Activated CD4-positive, alpha-beta T cell treated with anti-CD3 and anti-CD28 coated beads, Interleukin-2, amount 10 ng/mL, durations not matched to agents 24 days and 14 days (primary cell): ENCODE data around the gene NUP205. TPM values are rescaled to one million over a fixed set of nuclear protein-coding genes. Genes with fewer than 3 reads are reported as not detected.

Experiments used
- DNase-seq: peaks from one replicate; pipeline ENCODE4 v3.0.0; 2022
- H3K27ac Mint-ChIP-seq: one replicate; pipeline ENCODE4 v1.8.0; 2022; ENCODE audit warnings: mild to moderate bottlenecking, mixed read lengths
- H3K27me3 Mint-ChIP-seq: one replicate; pipeline ENCODE4 v1.8.0; 2022; ENCODE audit warnings: mixed read lengths
- H3K36me3 Mint-ChIP-seq: one replicate; pipeline ENCODE4 v1.8.0; 2022; ENCODE audit warnings: low read depth, mild to moderate bottlenecking, mixed read lengths
- H3K4me1 Mint-ChIP-seq: one replicate; pipeline ENCODE4 v1.8.0; 2021; ENCODE audit warnings: mixed read lengths
- H3K4me3 Mint-ChIP-seq: one replicate; pipeline ENCODE4 v1.8.0; 2022; ENCODE audit warnings: mild to moderate bottlenecking, moderate library complexity, mixed read lengths
- H3K9me3 Mint-ChIP-seq: one replicate; pipeline ENCODE4 v1.8.0; 2021; ENCODE audit warnings: mixed read lengths
- intact Hi-C: fragments of 100-400 bp; cut with micrococcal nuclease; formaldehyde crosslinking; loops from one replicate; pipeline ENCODE4 v1.15.1; 2023
- total RNA-seq: library from RNA; stranded (reverse); gene quantifications from 2 replicates; pipeline ENCODE4 v1.2.3, GENCODE V29; 2022

The NUP205 gene, protein sequence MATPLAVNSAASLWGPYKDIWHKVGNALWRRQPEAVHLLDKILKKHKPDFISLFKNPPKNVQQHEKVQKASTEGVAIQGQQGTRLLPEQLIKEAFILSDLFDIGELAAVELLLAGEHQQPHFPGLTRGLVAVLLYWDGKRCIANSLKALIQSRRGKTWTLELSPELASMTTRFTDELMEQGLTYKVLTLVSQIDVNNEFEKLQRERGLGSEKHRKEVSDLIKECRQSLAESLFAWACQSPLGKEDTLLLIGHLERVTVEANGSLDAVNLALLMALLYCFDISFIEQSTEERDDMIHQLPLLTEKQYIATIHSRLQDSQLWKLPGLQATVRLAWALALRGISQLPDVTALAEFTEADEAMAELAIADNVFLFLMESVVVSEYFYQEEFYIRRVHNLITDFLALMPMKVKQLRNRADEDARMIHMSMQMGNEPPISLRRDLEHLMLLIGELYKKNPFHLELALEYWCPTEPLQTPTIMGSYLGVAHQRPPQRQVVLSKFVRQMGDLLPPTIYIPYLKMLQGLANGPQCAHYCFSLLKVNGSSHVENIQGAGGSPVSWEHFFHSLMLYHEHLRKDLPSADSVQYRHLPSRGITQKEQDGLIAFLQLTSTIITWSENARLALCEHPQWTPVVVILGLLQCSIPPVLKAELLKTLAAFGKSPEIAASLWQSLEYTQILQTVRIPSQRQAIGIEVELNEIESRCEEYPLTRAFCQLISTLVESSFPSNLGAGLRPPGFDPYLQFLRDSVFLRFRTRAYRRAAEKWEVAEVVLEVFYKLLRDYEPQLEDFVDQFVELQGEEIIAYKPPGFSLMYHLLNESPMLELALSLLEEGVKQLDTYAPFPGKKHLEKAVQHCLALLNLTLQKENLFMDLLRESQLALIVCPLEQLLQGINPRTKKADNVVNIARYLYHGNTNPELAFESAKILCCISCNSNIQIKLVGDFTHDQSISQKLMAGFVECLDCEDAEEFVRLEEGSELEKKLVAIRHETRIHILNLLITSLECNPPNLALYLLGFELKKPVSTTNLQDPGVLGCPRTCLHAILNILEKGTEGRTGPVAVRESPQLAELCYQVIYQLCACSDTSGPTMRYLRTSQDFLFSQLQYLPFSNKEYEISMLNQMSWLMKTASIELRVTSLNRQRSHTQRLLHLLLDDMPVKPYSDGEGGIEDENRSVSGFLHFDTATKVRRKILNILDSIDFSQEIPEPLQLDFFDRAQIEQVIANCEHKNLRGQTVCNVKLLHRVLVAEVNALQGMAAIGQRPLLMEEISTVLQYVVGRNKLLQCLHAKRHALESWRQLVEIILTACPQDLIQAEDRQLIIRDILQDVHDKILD (N-terminal part only)
- 129 and 130 TPM in 2 replicates for total RNA-seq

DNA sequence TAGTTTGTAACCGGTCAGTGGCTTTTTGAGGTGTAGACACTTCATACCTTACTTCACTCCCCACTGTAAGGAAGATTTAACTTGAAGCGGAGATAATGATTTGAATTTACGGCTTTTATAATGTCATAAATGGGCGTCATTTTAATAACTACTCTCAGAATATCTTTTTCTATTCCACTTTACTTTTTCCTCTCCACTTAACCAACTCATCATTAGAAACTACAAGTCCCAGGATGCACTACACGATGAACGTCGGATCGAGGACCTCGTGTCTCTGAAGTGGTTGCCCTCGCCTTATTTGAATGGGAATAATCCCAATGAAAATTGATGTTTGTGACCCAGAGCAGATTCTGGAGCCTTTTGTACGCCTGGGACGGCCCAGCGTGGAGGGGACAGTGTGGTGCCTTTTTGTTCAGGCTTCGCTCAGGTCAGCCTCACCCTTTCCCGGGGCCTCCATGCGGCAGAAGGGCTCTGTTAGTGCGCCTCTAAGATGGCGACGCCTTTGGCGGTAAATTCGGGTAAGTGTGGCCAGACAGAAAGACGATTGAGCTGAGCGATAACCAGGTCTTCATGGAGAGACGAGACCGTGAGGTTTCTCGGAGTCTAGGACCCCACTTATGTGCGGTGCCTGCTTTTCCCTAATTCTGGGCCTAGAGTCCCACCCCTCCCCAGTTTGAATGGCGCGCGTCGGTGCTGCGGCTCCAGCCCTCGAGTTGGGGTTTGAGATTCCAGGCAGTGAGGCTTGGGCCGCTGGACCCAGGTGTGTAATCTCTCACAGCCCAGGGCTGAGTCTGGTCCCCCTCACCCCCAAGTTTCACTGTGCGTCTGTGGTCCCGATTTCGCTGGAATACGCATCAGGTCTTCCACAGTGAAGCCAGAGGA, at the start of gene NUP205:
Gene NUP205 (plus strand): TSS at position 463 of the 882 bp plus-strand sequence. CDS start 28 bp downstream, at position 491.
- Mint-ChIP-seq H3K27ac (peak within 1 kb of the TSS; percentile 40), H3K36me3 (peaks cover 12% of the 10 kb centered on the region), H3K4me1 (peaks cover 12% of the 10 kb centered on the region), H3K4me3 (peak within 1 kb of the TSS; percentile 31), H3K27me3 (peaks cover 2% of the 10 kb centered on the region), H3K9me3 (no peaks in the 10 kb centered on the region)
- intact Hi-C loops = loop anchor here (1.0 to 5.0 kb wide), 9 partner anchors 47 to 1100 kb away; partner anchors contain the start of genes AKR1B1, BPGM, CNOT4 and CYREN
- peak; percentile 93 for DNase-seq

DNA sequence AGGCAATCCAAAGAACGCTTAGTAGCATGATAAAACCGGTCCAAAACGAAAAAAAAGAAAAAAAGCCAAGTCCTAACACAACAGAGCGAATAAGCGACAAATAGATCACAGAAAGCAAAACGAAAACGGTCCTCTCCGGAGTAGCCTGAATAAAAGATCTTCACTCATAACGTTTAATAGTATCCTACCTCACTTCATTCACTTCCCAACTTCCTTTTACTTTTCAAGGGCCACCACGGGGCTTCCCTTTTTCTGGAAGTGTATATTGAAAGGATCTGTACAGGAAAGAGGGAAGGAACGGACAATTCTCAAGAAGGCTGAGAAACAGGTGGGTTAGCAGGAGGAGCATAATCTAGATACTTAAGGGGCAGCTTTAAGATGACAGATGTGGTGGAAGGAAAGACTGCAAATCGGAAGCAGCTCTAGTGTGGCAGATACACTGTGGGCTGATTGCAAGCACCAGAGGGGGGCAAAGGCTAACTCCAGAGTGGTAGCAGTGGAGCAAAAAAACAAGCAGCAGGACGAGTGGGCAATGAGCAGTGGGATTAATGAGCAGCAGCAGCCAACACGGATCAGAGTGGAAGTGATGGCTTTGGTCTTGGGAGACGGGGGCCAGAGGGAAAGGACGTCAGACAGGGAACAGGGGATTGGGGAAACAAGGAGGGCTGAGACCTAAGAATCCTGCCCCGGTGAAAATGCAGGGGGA, 48.7 kb upstream of the NUP205 start:
- H3K4me1 Mint-ChIP-seq = peaks cover 13% of the 10 kb centered on the region
- no peaks in the 10 kb centered on the region for H3K27me3 Mint-ChIP-seq
- intact Hi-C loops = no loop called here
- no peaks in the 10 kb centered on the region for H3K9me3 Mint-ChIP-seq
- DNase-seq = peak; percentile 78
- H3K4me3 Mint-ChIP-seq = no peak overlapping the region
- H3K36me3 Mint-ChIP-seq = peaks cover 5% of the 10 kb centered on the region
- H3K27ac Mint-ChIP-seq = no peak overlapping the region

DNA sequence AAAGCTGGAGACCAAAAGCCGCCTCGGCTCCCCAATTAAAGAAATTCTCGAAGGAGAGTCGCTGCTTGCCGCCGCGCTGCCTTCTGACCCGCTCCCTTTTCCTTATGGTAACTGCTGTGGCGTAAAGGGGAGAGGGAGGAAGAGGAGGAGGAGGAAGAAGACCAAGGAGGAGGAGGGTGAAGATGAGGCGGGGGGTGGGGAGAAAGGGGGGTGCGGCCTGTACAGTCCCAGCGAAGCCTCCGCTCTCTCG, 48.2 kb upstream of the NUP205 start:
- Mint-ChIP-seq H3K4me1 (peaks cover 13% of the 10 kb centered on the region), H3K4me3 (no peak overlapping the region), H3K36me3 (peaks cover 5% of the 10 kb centered on the region), H3K9me3 (no peaks in the 10 kb centered on the region), H3K27ac (no peak overlapping the region), H3K27me3 (no peaks in the 10 kb centered on the region)
- intact Hi-C loops = no loop called here
- DNase-seq = no peak

DNA sequence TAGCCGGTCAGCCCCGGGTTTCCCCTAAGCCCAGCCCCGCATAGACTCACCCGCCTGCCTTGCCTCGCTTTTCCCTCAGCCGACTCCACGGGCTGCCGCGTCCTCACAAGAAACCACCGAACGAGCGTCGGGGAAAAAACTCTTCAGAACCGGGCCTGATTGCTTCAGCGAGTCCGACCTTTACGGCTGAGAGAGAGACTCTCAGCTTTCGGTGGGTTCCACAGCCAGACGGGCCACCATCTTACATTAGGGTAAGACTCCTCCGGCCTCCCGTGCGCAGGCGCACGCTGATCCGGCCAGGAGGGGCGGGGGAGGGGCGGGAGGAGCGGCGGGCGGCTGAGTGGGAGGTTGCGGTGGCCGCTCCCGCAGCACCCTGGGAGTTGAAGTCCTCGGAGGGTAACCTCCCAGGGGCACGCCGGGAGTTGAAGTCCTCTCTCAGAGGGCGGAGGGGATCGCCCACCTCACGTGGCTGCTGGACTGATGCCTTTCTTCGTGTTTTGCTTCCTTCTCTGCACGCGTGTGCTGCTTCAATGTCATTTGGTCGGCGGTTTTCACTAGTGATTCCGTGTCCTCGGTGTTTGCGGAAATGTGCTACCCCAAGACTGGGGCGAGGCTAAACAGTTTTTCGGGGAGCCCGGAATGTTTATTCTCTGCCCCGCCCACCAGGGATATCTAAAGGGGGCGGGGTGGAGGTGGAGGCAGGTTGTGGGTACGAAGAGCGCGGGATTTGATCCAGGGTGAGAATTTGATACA, 47.7 kb upstream of the NUP205 start, which contains the start of gene CNOT4:
Gene CNOT4 (minus strand): TSS at position 264 of the 753 bp plus-strand sequence. CDS start 71,771 bp downstream, outside the sequence.
- no peak within 1 kb of the TSS for H3K4me3 Mint-ChIP-seq
- intact Hi-C loops = loop anchor here (1.0 to 5.0 kb wide), 8 partner anchors 47 to 863 kb away; partner anchors contain the start of genes BPGM, CYREN, MTPN and NUP205
- H3K4me1 Mint-ChIP-seq = peaks cover 13% of the 10 kb centered on the region
- no peak within 1 kb of the TSS for H3K27ac Mint-ChIP-seq
- H3K9me3 Mint-ChIP-seq = no peaks in the 10 kb centered on the region
- DNase-seq = peak; percentile 97
- peaks cover 4% of the 10 kb centered on the region for H3K36me3 Mint-ChIP-seq
- H3K27me3 Mint-ChIP-seq = no peaks in the 10 kb centered on the region

DNA sequence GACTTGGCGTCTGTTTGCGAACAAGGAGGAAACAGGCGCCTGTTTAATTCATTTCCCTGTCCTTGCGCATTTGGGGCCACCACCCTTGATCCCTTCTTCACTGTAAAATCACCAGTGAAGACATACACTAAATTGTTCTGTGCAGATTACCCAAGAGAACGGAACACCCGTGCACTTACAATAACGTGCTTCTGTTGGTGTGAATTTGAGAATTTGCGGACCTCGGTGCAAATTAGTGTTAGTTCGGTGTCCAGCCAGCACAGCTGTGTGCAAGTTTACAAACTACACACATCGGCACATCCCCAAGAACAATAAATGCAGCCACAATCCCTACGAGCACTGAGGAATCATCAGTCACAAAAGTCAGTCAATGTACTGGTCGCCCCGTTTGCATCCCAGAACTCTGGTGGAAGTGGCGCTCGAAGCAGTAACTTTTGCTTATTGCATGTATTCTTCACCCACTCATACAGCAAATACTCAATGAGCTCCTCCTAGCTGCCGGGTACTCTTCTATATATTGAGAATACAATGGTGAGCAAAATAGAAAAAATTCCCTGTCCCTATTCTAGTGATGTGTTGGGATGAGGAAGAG, 47.0 kb upstream of the NUP205 start:
- H3K27ac Mint-ChIP-seq = no peak overlapping the region
- intact Hi-C loops = loop anchor here (1.0 to 5.0 kb wide), 8 partner anchors 47 to 863 kb away; partner anchors contain the start of genes BPGM, CYREN, MTPN and NUP205
- peaks cover 4% of the 10 kb centered on the region for H3K36me3 Mint-ChIP-seq
- H3K4me1 Mint-ChIP-seq = peaks cover 13% of the 10 kb centered on the region
- DNase-seq = no peak
- H3K4me3 Mint-ChIP-seq = no peak overlapping the region
- no peaks in the 10 kb centered on the region for H3K27me3 Mint-ChIP-seq
- no peaks in the 10 kb centered on the region for H3K9me3 Mint-ChIP-seq

DNA sequence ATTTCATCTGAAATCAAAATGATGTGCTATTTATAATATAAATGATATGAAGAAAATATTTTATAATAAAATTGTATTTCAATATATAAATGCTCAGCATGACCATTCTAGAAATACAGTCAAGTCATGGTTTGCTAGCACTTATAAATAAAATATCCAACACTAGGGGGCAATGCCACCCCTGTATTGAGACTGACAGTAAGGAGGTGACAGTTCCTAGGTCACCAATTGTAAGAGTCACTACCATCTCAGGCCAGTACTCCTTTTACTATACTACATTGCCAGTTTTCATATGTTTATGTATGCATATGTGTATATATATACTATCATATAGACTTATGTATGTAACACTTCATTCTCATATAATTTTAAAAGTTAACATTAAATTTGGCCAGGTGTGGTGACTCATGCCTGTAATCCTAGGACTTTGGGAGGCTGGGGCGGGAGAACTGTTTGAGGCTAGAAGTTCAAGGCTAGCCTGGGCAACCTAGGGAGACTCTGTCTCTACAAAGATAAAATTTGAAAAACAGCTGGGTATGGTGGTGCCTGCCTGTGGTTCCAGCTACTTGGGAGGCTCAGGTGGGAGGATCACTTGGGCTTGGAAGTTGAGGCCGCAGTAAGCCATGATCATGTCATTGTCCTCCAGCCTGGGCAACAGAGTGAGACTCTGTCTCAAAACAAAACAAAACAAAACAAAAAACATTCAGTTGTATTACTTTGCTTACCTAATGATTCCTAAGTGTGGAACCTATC, 45.4 kb upstream of the NUP205 start:
- Mint-ChIP-seq H3K27me3 (no peaks in the 10 kb centered on the region), H3K4me1 (peaks cover 9% of the 10 kb centered on the region), H3K36me3 (peaks cover 4% of the 10 kb centered on the region), H3K27ac (no peak overlapping the region), H3K4me3 (no peak overlapping the region), H3K9me3 (no peaks in the 10 kb centered on the region)
- DNase-seq = peak; percentile 81
- intact Hi-C loops = loop anchor here (2.0 to 5.0 kb wide), 3 partner anchors 100 to 865 kb away; partner anchors contain the start of gene BPGM

DNA sequence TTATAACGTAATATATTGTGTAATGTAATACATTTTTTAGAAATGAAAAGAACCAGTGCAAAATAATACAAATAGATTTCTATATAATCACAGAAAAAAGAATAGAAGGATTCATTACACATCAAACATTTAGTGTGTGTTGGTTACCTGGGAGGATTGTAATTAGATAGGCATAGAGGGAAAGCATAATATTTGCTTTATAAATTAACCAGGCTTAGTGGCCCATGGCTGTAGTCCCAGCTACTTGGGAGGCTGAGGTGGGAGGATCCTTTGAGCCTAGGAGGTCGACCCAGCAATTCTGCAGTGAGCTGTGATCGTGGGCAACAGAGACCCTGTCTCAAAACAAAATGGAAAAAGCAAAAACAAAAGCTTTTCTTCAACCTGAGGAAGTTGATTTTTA, 42.9 kb upstream of the NUP205 start:
- DNase-seq = no peak
- no peaks in the 10 kb centered on the region for H3K4me1 Mint-ChIP-seq
- H3K4me3 Mint-ChIP-seq = no peak overlapping the region
- intact Hi-C loops = loop anchor here (5.0 kb wide), 2 partner anchors 103 to 868 kb away; partner anchors contain the start of gene BPGM
- H3K27me3 Mint-ChIP-seq = no peaks in the 10 kb centered on the region
- H3K36me3 Mint-ChIP-seq = no peaks in the 10 kb centered on the region
- H3K9me3 Mint-ChIP-seq = no peaks in the 10 kb centered on the region
- H3K27ac Mint-ChIP-seq = no peak overlapping the region

DNA sequence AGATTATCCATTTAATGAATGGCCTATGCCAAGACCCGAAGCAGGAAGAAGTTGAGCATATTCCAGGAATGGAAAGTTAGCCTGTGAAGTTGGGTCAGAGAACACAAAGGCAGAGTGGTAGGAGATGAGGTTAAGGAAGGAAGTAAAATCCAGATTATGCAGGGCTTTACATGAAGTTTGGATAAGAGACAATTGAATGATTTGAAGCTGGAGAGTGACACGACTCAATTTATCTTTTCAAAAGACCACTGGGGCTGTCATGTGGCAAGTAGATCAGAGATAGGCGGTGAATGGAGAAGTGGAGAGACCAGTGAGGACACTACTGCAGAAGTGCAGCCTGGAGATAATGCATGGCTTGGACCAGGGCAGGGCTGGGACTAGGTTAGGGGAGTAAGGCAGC, 40.7 kb upstream of the NUP205 start:
- no peaks in the 10 kb centered on the region for H3K36me3 Mint-ChIP-seq
- intact Hi-C loops = no loop called here
- H3K4me1 Mint-ChIP-seq = no peaks in the 10 kb centered on the region

DNA sequence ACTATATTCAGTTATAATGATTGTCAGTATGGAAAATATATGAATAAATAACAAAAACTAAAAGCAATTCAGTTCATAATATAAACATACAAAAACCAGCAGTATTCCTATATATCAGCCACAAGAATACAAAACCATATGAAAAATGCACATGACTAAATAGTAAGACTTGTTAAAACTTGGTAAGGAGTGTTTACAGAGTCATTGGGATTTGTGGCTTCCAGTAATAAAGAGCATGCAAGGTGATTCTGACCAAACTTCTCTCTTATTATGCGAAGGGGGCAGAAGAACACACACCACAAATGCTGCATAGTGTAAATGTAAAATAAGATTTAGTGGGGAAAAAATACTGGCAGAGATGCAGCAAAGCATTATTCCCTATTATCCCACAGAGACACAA, 39.0 kb upstream of the NUP205 start:
- H3K4me1 Mint-ChIP-seq = no peaks in the 10 kb centered on the region
- intact Hi-C loops = no loop called here
- no peak overlapping the region for H3K4me3 Mint-ChIP-seq
- no peak for DNase-seq
- H3K27me3 Mint-ChIP-seq = no peaks in the 10 kb centered on the region
- H3K9me3 Mint-ChIP-seq = no peaks in the 10 kb centered on the region
- no peak overlapping the region for H3K27ac Mint-ChIP-seq
- no peaks in the 10 kb centered on the region for H3K36me3 Mint-ChIP-seq

More for the DNA sequence above, 40.7 kb upstream of the NUP205 start:
- no peaks in the 10 kb centered on the region for H3K27me3 Mint-ChIP-seq
- H3K4me3 Mint-ChIP-seq = no peak overlapping the region
- no peaks in the 10 kb centered on the region for H3K9me3 Mint-ChIP-seq
- no peak overlapping the region for H3K27ac Mint-ChIP-seq
- DNase-seq = no peak

DNA sequence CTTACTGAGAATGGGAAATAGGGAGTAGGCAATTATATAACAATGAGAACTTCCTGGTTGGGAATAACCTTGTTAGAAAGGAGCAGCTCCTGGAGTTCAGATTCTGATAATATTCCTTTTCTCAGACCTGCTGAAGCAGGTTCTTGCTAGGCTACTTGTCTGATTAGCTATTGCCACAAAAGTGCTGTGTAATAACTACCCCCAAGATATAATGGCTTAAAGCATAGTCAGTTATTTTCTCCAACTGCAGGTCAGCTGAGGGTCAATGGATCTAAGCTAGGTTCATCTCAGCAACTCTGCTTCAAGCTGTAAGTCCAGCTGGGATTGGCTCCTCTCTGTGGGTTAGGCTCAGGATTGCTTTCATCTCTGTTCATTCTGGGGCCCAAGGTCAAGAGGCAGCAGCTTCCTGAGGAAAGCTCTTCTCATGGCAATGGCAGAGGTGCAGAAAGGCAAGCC, 38.5 kb upstream of the NUP205 start:
- H3K4me3 Mint-ChIP-seq = no peak overlapping the region
- intact Hi-C loops = no loop called here
- no peak for DNase-seq
- H3K27me3 Mint-ChIP-seq = no peaks in the 10 kb centered on the region
- no peak overlapping the region for H3K27ac Mint-ChIP-seq
- H3K4me1 Mint-ChIP-seq = no peaks in the 10 kb centered on the region
- no peaks in the 10 kb centered on the region for H3K9me3 Mint-ChIP-seq
- no peaks in the 10 kb centered on the region for H3K36me3 Mint-ChIP-seq

DNA sequence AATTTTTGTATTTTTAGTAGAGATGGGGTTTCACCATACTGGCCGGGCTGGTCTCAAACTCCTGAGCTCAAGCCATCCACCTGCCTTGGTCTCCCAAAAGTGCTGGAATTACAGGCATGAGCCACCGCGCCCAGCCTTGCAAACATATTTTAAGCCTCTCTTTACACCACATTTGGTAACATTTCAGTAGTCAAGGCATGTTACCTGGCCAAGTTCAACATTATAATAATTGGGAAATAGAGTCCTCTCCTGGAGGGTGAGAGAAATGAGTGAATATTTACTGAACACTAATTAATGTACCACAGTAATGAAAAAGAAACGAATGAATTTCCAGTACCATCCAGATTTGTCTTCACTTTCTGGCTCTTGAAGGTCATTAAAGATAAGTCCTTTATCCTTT, 37.8 kb upstream of the NUP205 start:
- no peaks in the 10 kb centered on the region for H3K36me3 Mint-ChIP-seq
- no peaks in the 10 kb centered on the region for H3K4me1 Mint-ChIP-seq
- no peak for DNase-seq
- H3K9me3 Mint-ChIP-seq = no peaks in the 10 kb centered on the region
- H3K27ac Mint-ChIP-seq = no peak overlapping the region
- no peak overlapping the region for H3K4me3 Mint-ChIP-seq
- H3K27me3 Mint-ChIP-seq = no peaks in the 10 kb centered on the region
- intact Hi-C loops = no loop called here
